Gastrocnemius medialis (tissue), 4 donors: Measurements from ENCODE around the gene INSYN2B. TPM values are rescaled to one million over a fixed set of nuclear protein-coding genes. Genes with fewer than 3 reads are reported as not detected.

Experiments used
- ATAC-seq, 2 donors: fragments of 150-250 bp; one replicate each; pipeline ENCODE4 v1.9.1; 2016
- DNase-seq, 2 donors: peaks; one replicate each; pipeline ENCODE4 v3.0.0-alpha.2; 2019
- H3K27ac ChIP-seq, 4 donors: fragments of 200-600 bp; sonication (generic); 1 replicate in 1 of 4; 2 replicates in 3 of 4; pipeline ENCODE4 v1.5.1; 2016 to 2018; ENCODE audit warnings: mild to moderate bottlenecking in 2 of 4, moderate library complexity in 1 of 4
- H3K27me3 ChIP-seq, 3 donors: fragments of 200-600 bp; sonication (generic) in 2 of 3; 1 replicate in 1 of 3; 2 replicates in 2 of 3; pipeline versions ENCODE4 v1.5.1 to v1.6.0; 2016 to 2019; ENCODE audit warnings: mild to moderate bottlenecking in 1 of 3, moderate library complexity in 1 of 3
- H3K36me3 ChIP-seq, 2 donors: fragments of 200-600 bp; sonication (generic) in 1 of 2; one replicate each; pipeline ENCODE4 v1.5.1; 2017 to 2018
- H3K4me1 ChIP-seq, 2 donors: fragments of 200-600 bp; sonication (generic) in 1 of 2; one replicate each; pipeline ENCODE4 v1.5.1; 2016 to 2017; ENCODE audit warnings: mild to moderate bottlenecking in 2 of 2
- H3K4me3 ChIP-seq, 4 donors: fragments of 200-600 bp; sonication (generic) in 3 of 4; 1 replicate in 1 of 4; 2 replicates in 3 of 4; pipeline ENCODE4 v1.5.1; 2016 to 2019; ENCODE audit warnings: mild to moderate bottlenecking in 2 of 4
- H3K9me3 ChIP-seq, 3 donors: fragments of 200-600 bp; sonication (generic) in 2 of 3; 1 replicate in 1 of 3; 2 replicates in 2 of 3; pipeline ENCODE4 v1.5.1; 2016 to 2019
- CTCF ChIP-seq, 5 experiments: fragments of 450-650 bp in 3 of 5; fragments of 200-600 bp in 2 of 5; sonication (generic) in 2 of 5; IDR thresholded peaks in 4 of 5; conservative IDR thresholded peaks in 1 of 5; 1 replicate in 4 of 5; 2 replicates in 1 of 5; pipeline ENCODE4 v1.5.1; 2016 to 2019; ENCODE audit warnings: antibody characterized with exemption in 5 of 5, mild to moderate bottlenecking in 3 of 5, moderate library complexity in 3 of 5
- POLR2A ChIP-seq, 2 donors: fragments of 450-650 bp; IDR thresholded peaks; one replicate each; pipeline ENCODE4 v1.6.1; 2017; ENCODE audit warnings: antibody characterized with exemption in 2 of 2, mild to moderate bottlenecking in 2 of 2, moderate library complexity in 2 of 2
- in situ Hi-C, 4 donors: fragments of 200-750 bp; cut with MboI; loops; one replicate each; pipeline versions ENCODE4 v1.15.0 to v1.8.0; 2017; ENCODE audit warnings: low sequenced_read_pairs in 4 of 4
- intact Hi-C: fragments of 100-400 bp; cut with DNase I; formaldehyde crosslinking; loops from one replicate; pipeline ENCODE4 v1.15.1; 2023; ENCODE audit warnings: low total_unique reads
- total RNA-seq, 4 donors: library from RNA; depleted of rRNA; stranded (reverse); fragments of >200 nt; gene quantifications; one replicate each; pipeline versions ENCODE4 v1.1.0 to v1.2.3, GENCODE V29; 2016

INSYN2B gene
- total RNA-seq, 4 donors from 2014 or later = 0.07 TPM; not detected in 3

GRCh38 chr5:169832845-169833244, 147.4 kb downstream of the INSYN2B start:
- no peaks in the 10 kb centered on the region for H3K9me3 ChIP-seq
- no peak for TF ChIP-seq POLR2A (IDR thresholded peaks at IDR 0.05)
- TF ChIP-seq CTCF (IDR thresholded peaks at IDR 0.05 in 4 of 5, conservative IDR thresholded peaks at IDR 0.05 in 1 of 5) = no peak
- no peak overlapping the region for H3K4me3 ChIP-seq
- H3K27ac ChIP-seq = no peak overlapping the region
- H3K36me3 ChIP-seq = no peaks in the 10 kb centered on the region
- no peak for DNase-seq
- H3K27me3 ChIP-seq = no peaks in the 10 kb centered on the region
- intact Hi-C loops (no loop called here), in situ Hi-C loops (no loop called here)
- no peaks in the 10 kb centered on the region for H3K4me1 ChIP-seq
- no peak for ATAC-seq

- intact Hi-C loops = no loop called here
- no peak for DNase-seq
- ATAC-seq = no peak
- no peaks in the 10 kb centered on the region for H3K9me3 ChIP-seq
- H3K4me1 ChIP-seq = no peaks in the 10 kb centered on the region
- no peak overlapping the region for H3K4me3 ChIP-seq
- no peaks in the 10 kb centered on the region for H3K36me3 ChIP-seq
- H3K27me3 ChIP-seq = no peaks in the 10 kb centered on the region
- in situ Hi-C loops = no loop called here
- TF ChIP-seq CTCF (IDR thresholded peaks at IDR 0.05 in 4 of 5, conservative IDR thresholded peaks at IDR 0.05 in 1 of 5) (no peak), POLR2A (IDR thresholded peaks at IDR 0.05) (no peak)
- H3K27ac ChIP-seq = no peak overlapping the region
Measured at GRCh38 chr5:169832304-169832703, 148.0 kb downstream of the INSYN2B start.

GRCh38 chr5:169831331-169831730, 149.0 kb downstream of the INSYN2B start:
- H3K36me3 ChIP-seq = no peaks in the 10 kb centered on the region
- intact Hi-C loops = no loop called here
- no peak overlapping the region for H3K27ac ChIP-seq
- no peaks in the 10 kb centered on the region for H3K4me1 ChIP-seq
- no peaks in the 10 kb centered on the region for H3K27me3 ChIP-seq
- no peaks in the 10 kb centered on the region for H3K9me3 ChIP-seq
- ATAC-seq (no peak), DNase-seq (no peak)
- in situ Hi-C loops = no loop called here
- TF ChIP-seq CTCF (IDR thresholded peaks at IDR 0.05 in 4 of 5, conservative IDR thresholded peaks at IDR 0.05 in 1 of 5) (no peak), POLR2A (IDR thresholded peaks at IDR 0.05) (no peak)
- no peak overlapping the region for H3K4me3 ChIP-seq

- Histone ChIP-seq H3K27me3 (no peaks in the 10 kb centered on the region), H3K4me1 (no peaks in the 10 kb centered on the region), H3K4me3 (no peak overlapping the region), H3K9me3 (no peaks in the 10 kb centered on the region), H3K27ac (no peak overlapping the region), H3K36me3 (no peaks in the 10 kb centered on the region)
- in situ Hi-C loops = no loop called here
- intact Hi-C loops = no loop called here
- no peak for DNase-seq
- TF ChIP-seq CTCF (IDR thresholded peaks at IDR 0.05 in 4 of 5, conservative IDR thresholded peaks at IDR 0.05 in 1 of 5) (no peak), POLR2A (IDR thresholded peaks at IDR 0.05) (no peak)
- ATAC-seq = no peak
Measured at GRCh38 chr5:169828385-169828784, 151.9 kb downstream of the INSYN2B start.

- DNase-seq = no peak
- TF ChIP-seq CTCF (IDR thresholded peaks at IDR 0.05 in 4 of 5, conservative IDR thresholded peaks at IDR 0.05 in 1 of 5) (no peak), POLR2A (IDR thresholded peaks at IDR 0.05) (no peak)
- in situ Hi-C loops (no loop called here), intact Hi-C loops (no loop called here)
- no peaks in the 10 kb centered on the region for H3K36me3 ChIP-seq
- no peaks in the 10 kb centered on the region for H3K4me1 ChIP-seq
- no peak overlapping the region for H3K27ac ChIP-seq
- H3K4me3 ChIP-seq = no peak overlapping the region
- no peak for ATAC-seq
- no peaks in the 10 kb centered on the region for H3K9me3 ChIP-seq
- no peaks in the 10 kb centered on the region for H3K27me3 ChIP-seq
Measured at GRCh38 chr5:169827769-169828168, 152.5 kb downstream of the INSYN2B start.
